Left renal cortex interstitium (tissue), 4 donors: ENCODE data around the gene ZNF329. TPM values are rescaled to one million over a fixed set of nuclear protein-coding genes. Genes with fewer than 3 reads are reported as not detected.

ENCODE experiments used
- DNase-seq, 4 donors: peaks; one replicate each; pipeline ENCODE4 v3.0.0-alpha.2; 2013; ENCODE audit warnings: low read depth in 4 of 4, low spot score in 2 of 4, missing footprints in 1 of 4
- polyA plus RNA-seq, 4 donors: library from polyadenylated mRNA; unstranded; fragments of 120-200 nt; gene quantifications; one replicate each; pipeline ENCODE4 v1.2.1, GENCODE V29; 2013; ENCODE audit not compliant: insufficient read length in 4 of 4

Gene ZNF329
- polyA plus RNA-seq, 4 donors: 20.4 to 24.0 (median 21.5) TPM

DNA sequence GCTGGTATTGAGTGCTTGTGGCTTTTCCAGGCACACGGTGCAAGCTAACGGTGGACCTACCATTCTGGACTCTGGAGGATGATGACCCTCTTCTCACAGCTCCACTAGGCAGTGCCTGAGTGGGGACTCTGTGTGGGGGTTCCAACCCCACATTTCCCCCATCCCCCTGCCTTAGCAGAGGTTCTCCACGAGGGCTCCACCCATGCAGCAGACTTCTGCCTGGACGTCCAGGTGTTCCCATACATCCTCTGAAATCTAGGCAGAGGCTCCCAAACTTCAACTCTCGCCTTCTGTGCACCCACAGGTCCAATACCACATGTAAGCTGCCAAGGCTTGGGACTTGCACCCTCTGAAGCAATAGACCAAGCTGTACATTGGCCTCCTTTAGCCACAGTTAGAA lies 27.2 kb downstream of the ZNF329 start:
- DNase-seq: no peak

DNA sequence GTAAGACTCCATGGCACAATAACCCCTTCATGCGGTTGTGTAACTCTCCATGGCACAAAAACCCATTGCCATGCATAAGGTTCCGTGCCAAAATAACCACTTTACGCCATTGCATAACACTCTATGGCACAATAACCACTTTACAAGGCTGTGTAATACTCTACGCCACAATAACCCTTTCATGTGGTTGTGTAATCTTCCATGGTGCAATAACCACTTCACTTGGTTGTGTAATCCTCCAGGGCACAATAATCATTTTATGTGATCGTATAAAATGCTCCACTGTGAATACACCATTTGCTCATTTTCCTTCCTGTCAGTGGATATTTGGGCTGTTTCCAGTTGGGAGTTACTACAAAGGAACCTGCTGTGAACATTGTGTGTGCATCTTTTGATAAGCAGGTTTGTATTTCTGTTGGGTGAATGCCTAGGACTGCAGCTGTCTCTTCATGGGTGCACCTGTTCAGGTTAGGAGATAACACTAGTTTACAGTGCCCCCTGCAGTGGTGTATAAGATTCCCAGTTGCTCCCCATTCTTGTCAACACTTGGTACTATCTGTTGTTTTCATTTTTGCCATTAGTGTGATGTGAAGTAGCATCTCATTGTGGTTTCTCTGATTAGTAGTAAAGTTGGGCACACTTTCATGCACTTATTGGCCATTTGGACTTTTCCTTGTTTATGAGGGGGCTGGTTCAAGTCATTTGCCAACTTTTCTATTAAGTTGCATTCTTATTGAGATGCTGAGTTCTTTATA lies 31.4 kb downstream of the ZNF329 start:
- no peak for DNase-seq

DNA sequence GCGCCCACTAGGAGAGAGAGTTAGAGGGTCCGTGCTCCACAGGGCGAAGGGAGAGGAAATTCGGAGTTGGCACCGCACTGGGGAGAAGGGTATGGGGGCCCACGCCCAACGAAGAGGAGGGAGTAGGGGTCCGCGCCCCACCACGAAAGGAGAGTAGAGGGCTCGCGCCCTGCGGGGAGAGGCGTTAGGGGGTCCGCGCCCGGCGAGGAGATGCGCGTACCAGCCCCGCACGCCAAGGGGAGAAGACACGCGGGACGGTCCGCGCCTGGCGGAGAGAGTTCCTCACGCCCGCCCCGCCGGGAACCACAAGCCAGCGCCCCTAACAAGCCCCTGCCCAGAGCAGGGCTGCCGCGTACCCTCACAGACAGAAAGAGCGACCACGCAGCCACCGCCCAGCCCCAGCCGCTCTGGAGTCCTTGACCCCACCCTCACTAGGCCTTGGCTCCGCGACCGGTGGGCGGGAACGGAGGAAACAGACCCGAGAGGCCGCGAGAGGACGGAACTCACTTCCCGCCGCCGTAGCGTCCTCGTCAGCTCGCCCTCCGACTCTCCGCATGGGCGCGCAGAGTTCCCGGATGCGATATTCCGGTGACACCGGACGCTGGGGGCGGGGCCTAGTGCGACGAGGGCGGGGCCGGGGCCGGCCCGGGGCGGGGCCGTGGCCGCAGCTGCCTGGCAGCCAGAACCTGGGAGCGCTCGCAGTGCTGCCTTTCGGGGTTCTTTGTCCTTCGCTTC lies 32.6 kb downstream of the ZNF329 start:
- DNase-seq: peak in 2 of 4 donors; percentile 34 to 53

DNA sequence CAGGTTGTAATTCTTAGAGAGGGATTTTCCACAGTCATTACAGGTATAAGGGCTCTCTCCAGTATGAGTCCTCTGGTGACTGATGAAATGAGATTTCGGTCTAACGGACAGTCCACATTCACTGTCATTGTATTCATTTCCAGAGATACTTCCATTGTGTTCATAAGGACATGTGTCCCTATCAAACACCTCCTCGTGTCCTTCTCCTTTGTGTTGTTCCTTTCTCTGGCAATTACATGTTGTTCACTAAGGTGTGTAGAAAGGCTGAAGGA lies 42.1 kb downstream of the ZNF329 start:
- DNase-seq: no peak

DNA sequence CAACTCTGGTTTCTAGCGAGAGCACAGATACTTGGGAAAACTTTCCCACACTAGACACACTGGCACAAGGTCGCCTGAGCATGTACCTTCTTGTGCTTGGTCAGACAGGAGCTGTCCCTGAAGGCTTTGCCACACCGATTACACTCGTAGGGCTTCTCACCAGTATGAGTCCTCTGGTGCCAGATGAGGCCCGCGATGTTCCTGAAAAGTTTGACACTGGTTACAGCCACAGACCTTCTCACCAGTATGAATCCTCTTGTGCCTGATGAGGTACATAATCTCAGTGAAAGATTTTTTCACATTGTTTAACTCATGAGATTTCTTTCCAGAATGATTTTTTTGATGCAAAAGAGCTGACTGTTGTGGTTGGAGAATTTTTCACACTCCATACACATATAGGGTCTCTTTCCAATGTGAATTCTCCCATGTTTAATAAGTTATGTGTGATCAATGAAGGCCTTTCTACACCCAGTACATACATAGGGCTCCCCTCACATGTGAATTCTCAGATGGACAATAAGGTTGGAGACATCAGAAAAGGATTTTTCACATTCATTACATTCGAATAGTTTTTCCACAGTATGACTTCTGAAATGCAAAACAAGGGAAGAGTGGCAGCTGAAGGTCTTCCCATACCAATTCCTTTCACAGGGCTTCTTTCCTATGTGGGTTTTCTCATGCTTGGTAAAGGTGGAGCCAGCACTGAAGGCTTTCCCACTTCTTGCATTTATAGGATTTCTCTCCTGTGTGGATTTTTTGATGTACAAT lies 42.6 kb downstream of the ZNF329 start:
- no peak for DNase-seq

DNA sequence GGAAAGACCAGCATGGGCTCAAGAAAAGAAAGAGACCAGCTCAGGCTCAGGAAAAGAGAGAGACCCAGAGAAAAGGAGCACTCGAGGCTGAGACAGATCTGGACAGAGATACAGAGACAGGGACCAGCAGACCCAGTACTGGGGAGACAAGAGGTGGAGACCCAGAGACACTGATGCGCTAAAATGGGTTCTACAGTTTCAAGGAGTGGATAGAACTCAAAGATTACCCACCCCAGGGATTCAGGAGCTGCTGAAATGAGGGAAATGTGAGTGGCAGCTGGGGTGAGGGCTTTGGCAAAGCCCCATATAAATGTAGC lies 51.9 kb downstream of the ZNF329 start:
- no peak for DNase-seq

DNA sequence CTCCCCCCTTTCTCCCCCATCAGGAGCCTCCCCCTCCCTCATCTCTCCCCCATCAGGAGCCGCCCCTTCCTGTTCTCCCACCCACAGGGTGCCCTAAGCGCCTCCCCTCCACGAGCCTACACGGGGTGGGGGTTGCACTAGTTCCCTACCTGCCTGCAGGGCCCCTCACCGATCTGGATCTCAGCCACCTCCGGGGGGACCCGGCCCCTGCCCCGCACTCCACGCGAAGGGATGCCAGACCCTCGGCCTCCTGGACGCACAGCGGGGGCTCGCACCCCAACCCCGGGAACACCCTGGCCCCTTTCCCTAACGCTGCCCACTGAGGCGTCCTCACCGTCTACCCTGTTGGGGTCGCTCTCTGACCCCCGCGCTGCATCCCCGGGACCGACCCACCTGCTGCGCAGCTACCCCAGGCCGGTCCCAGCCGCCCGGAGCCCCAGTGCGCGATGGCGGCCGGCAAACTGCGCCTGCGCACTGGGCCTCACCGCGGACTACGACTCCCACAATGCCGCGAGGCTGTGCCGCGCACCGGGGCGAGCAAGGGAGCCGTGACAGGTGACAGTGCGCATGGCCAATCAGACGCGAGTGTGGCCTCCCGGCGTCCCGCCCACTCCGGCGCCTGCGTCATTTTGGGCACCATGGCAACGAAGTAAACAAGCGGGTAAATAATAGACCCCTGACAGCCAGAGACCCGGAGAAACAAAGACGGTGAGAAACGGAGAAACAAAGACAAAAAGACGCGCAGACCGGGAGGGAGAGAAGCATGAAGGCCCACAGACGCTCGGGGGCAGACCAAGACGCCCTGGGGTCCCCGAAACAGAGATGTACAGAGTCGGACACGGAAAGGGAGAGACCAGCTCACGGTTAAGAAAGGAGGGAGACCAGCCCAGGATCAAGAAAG lies 52.6 kb downstream of the ZNF329 start, which contains the start of gene ZSCAN18:
Gene ZSCAN18, minus strand, starts transcription at position 451 of the 901 bp plus-strand sequence. CDS start 7,964 bp downstream, outside the sequence.
- peak; percentile 93 to 99 (median 97) for DNase-seq

DNA sequence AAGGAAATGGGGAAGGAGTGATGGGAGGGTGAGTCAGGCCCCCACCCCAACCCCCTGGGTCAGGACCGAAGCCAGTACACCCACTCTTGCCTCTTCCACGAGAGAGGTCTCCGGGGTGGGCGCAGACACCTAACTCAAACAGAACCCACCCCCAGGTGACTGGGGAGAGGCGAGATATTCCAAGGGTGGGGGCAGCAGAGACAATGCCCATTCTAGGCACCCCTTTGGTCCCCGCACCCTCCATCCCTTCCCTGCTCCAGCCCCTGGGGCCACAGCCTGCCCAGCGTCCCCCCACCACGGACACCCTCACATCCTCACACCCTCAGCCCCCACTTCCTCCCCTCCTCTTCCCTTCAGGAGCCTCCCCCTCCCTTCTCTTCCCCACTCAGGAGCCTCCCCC lies 53.2 kb downstream of the ZNF329 start:
- no peak for DNase-seq

DNA sequence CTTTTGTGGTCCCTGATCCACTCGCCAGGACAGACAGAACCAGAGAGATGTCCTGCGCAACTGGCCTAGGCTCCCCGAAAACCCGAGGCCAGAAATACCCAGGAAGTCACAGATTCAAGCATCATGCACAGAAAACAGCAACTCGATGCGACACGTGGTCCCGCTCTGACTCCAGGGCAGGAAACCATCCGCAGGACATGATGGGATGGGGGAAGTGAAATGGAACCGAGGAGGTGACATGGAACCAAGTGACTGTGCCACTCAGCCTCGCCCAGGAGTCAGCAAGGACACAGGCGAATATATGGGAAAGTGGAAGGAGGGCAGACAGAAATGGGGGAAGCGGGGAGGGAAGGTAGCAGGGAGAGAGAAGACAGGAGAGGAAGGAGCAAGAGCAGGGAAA lies 53.7 kb downstream of the ZNF329 start:
- no peak for DNase-seq

DNA sequence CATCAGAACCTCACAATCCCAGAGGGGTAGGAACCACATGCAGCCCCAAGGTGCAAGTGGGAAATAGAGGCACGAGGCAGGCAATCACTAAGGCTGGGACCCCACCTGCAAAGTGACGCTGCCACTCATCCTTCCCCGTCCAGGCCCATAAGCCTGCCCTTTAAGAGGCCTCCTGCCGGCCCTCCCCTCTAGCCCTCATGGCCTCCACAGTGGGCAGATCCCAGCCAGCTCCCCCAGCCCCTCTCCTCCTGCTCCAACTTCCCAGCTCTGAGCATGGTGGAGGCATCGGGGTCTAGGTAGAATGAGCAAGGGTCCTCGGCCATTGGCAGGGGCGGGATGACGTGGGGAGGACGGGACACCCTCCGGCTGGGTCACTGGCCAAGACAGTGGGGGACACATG lies 55.3 kb downstream of the ZNF329 start:
- no peak for DNase-seq

DNA sequence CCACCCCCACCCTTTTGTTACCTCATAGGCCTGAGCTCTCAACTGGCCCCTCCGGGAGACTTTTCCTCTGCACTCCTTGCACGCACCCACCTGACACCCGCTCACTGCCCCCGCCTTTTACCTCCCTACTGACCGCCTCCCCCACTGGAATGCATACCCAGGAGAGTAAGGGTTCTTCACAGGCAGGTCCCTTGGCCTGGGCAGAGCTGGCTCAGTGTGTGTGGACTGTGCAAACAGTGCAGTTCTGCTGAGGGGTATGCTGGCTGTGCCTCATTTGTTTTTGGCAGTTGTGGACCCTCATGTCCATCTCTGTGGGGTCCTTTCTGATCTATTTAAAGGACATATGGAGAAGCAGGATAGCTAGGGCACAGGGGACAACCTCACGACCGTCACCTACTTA lies 57.5 kb downstream of the ZNF329 start:
- no peak for DNase-seq

DNA sequence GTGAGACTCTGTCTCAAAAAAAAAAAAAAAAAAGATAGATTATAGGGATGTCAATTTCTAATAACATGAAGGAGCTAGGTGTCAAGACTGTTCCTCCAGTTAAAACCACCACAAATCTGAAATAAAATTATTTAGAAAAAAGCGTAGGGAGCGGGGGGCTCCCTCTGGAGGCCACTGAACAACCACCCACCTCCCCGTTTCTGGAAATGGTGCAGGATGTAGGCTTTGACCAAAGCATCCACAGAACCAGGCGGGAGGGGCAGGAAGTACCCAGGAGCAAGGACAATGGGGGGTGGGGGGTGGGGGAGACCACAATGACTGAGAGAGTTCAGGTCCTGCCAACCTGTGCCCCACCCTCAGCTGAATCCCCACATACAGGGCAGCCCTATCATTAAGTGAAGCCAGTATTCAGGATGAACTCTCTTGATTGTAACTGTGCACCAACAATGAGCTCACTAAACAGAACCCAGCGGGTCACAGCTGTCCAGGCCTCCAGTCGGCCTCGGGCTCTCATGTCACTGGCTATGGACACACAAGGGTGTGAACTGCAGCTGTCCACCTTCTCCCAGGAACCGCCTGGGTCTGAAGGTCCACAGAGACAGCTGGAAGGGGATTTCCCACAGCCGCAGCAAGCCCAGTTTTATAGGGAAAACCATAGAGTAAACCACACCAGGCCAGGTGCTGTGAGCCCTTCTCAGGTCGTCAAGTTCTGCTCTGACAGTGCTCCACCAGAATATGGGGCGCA lies 59.2 kb downstream of the ZNF329 start:
- no peak for DNase-seq

DNA sequence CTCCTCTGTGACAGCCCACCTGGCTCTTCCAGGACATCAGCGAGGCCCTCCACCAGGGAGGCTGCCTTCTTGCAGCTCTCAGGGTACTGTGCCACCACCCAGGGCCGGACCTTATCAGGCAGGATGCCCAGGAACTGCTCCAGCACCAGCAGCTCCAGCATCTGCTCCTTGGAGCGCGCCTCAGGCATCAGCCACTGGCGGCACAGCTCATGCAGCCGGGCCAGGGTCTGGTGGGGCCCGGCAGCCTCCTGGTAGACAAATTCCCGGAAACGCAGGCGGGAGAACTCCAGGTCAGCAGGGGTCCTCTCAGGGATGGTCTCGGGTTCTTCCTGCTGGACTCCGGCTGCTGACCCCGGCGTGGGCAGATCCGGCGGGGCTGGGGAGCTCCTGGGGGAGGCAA lies 60.7 kb downstream of the ZNF329 start:
- no peak for DNase-seq

DNA sequence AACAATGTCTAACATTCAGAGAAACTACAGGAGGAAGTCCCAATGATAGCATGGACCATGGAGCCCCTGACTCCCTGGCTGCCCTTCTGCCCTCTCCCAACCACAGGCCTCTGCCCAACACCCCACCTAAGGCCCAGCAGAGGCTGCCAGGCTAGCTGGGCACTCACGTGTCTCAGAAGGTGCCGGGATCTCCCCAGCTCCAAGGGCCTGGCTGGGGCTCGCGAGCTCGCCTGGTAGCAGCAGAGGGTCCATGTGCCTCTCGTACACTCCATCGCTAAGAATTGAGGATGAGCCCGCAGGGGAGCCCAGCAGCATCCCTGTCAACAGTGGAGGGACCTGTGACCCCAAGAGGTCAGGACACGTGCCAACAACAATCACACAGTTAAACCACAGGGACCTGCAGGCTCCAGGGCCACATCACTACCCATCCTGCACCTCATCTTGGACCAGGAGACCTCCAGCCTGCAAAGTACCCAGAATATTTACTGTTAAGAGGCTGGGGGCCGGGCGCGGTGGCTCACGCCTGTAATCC lies 62.0 kb downstream of the ZNF329 start:
- DNase-seq: no peak

DNA sequence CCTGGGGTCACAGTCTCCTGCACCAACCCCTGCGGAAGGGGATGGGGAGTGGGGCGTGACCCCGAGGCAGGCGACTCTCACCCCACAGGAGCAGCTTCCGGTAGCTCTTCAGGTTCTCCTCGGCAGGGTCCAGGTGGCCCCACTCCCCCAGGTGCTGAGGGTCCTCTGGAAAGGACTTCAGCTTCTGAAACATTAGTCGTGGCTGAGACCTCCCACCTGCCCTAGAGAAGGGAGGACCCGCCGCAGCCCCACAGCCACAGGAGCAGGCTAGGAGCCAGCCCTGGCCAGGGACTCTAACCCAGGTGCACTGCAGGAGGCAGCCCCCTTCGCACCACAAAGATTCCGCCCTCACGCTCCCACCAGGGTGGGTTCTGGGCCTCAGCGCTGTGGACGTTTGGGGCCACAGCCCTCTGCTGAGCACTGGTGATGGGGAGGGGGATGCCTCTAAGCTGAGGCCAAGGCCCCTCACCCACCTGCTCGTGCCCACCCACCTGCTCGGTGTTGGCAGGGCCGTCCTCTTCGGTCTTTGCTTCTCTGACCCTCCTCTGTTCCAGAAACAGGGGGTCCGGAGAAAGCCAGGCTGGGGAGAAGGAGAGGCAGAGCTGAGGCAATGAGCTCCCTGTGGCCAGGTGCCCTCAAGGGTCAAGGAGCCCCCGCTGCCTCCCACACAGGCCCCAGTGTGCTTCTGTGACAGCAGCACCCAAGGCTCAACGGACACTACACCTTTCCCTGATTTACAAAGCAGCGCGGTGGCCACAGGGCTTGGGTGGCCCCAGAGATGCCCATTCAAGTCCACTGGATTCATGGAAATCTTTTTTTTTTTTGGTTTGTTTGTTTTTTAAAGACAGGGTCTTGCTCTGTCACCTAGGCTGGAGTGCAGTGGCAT lies 63.5 kb downstream of the ZNF329 start:
- DNase-seq: no peak

DNA sequence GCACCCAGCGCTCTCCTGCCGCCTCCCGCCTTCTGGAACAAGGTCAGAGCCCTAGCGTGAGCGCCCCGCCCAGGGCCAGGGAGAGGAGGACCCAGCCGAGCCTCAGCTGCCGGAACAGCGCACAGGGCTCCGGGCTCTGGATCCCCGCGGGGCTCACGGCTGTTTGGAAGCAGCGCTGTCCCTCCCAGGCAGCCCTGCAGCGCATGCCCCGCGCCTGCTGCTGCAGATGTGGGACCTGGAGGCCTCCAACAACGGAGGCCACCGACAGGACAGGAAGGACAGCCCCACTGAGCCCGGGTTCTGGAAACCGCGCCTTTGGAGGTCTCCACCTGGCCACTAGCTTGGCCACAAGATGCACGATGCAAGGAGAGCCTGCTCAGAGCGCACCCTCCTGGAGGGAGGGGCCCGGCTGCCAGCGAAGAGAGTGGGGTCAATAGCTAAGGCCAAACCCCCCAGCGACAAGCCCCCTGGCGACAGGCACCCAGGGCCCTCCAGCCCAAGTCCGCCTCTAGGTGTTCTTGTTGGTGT lies 65.2 kb downstream of the ZNF329 start:
- no peak for DNase-seq

DNA sequence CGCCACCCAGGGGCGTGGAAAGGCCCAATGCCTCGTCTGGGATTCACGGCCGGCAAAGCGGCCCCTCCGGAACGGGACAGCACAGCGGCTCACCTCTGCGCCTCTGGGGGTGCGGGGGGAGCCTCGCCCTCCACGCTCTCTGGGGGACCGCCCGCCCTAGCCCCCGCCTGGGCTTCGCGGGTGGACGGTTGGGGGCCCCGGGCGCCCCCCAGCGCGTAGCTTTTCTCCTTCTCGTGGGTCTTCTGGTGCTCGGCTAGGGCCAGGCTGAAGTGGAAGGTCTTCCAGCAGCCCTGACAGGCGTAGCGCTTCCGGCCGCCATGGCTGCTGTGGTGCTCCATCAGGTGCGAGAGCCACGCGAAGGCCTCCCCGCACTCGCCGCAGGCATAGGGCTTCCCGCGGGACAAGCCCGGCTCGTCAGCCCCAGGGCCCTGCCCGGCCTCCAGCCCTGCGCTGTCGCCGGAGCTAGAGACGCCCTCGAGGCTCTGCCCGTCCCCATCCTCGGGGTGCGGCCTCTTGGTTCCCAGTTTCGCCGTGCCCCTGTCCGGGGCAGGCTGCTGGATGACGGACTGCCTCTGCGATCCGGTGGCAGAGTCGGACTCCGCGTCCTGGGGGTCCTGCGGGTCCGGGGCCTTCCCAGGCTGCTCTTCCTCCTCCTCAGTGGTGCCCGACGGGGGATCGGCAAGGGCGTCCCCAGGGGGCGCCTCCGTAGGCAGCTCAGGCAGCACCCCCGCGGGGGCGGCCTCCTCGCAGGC lies 65.8 kb downstream of the ZNF329 start:
- no peak for DNase-seq

DNA sequence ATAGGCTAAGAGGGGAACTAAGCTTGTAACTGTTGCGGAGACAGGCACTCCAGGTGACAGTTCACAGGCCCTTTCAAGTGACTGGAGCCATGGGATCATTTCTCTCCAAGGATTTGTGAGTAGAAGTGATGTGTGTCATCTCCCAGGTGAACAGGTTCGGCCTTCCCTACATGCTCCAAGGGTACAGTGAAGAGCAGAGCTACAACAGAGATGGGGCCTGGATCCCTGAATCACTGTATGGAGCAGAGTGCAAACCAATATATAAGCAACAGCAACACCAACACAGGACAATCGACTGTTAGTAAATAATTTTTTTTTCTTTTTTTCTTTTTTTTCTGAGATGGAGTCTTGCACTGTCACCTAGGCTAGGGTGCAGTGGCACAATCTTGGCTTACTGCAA lies 67.6 kb downstream of the ZNF329 start:
- no peak for DNase-seq
